HG02623 (cell line): Measurements from ENCODE around the gene COPE.

Source experiments
- ATAC-seq: cut with Tn5 transposase; IDR thresholded peaks from one replicate; pipeline ENCODE4 v1.9.1; 2021; ENCODE audit warnings: moderate library complexity; ENCODE audit not compliant: unreplicated experiment

COPE gene

DNA sequence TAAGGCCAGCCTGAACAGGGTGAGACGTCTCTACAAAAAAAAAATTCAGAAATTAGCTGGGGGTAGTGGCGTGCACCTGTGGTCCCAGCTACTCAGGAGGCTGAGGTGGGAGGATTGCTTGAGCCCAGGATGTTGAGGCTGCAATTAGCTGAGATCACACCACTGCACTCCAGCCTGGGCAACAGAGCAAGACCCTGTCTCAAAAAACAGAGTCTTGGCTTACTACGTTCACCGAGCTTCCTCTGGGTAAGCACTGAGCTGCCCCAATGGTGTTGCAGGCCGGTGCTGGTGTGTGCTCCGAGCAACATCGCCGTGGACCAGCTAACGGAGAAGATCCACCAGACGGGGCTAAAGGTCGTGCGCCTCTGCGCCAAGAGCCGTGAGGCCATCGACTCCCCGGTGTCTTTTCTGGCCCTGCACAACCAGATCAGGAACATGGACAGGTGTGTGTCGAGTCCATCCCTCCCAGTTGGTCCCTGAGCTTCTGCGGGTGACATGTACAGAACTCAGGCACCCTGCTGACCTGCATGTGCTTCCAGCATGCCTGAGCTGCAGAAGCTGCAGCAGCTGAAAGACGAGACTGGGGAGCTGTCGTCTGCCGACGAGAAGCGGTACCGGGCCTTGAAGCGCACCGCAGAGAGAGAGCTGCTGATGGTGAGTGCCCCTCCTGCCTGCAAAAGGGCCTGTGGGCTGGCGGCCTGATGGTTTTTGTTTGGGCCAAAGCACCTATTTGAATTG, 63.4 kb downstream of the COPE start:
- no peak for ATAC-seq

GRCh38 chr19:18854982-18855381, 64.2 kb downstream of the COPE start:
- no peak for ATAC-seq

DNA sequence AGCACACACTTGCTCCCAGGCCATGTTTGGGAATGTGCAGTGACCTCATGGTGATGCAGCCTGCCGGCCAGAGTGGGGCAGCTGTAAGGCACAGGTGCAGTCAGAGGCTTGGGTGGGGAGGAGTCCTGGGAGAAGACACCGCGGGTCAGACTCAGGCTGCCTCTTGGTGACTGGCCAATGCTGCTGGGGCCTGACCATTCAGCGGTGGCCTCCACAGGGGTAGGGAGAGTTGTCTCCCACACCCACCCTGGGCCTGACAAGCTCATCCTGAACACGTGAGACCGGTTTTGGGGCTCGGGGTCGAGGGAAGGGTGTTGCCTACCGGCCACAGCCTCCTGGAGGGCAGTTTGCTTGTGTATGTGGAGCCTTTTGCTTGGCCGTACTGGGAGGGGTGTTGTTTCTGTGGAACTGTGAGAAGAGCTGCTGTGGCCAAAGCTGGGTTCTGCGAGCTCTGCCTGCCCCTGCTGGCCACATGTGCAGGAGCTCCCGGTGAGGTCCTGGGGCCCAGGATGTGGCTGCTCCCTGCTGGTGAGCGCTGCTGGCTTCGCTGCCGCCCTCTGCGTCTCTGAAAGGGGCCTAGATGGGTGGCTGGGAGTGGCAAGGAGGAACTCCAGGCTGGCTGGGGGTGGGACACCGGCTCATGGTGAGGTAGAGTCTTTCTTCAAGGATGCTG, 65.3 kb downstream of the COPE start:
- no peak for ATAC-seq

DNA sequence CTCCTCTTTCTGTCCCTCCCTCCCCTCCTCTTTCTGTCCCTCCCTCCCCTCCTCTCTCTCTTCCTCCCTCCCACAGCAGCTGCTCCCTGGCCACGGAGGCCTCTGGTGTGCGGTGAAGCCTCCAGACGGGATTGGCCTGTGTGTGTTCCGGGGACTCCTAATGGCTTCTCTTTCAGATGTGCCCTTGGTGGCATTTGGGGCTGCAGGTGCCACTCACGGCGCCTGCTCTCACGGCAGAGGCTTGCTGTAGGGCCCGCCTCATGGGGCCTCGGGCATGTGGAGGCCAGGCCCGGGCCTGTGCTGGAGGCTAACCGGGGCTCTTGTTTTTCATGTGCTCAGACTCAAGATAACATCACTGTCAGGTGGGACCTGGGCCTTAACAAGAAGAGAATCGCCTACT, 66.5 kb downstream of the COPE start:
- no peak for ATAC-seq

GRCh38 chr19:18851673-18852325, 67.4 kb downstream of the COPE start:
- ATAC-seq = no peak

DNA sequence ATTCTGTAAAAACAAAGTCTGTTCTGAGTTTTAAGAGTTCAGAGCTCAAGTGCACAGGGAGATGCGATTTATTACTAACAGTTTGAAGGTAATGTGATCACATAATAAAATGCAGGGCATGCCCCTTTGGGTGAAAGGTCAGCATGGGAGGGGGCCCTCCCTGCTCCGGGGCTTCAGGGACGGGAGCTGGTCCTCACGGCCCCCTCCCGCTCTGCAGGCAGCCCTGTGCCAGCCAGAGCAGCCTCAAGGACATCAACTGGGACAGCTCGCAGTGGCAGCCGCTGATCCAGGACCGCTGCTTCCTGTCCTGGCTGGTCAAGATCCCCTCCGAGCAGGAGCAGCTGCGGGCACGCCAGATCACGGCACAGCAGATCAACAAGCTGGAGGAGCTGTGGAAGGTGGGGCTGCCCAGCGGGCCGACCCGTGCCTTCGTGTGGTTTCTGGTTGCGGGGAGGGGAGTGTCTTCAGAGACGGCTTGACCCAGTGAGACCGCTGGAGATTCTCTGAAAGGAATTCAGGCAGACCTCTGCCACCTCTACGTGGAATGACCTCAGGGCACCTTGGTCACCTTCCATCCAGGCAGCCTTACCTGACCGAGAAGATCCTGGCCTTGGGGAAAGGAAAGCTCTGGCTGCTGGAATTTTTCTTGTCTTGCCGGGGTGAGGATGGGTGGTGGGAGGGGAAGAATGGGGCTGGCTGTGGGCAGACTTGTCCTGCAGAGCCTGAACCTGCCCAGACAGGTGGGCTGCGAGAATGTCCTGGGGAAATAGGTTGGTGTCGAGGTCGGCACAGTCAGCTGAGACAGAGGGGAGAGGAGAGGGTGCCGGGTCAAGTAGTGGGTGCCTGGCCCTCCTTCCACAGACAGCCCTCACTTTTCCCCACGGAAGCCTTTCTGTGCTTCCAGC, 68.5 kb downstream of the COPE start:
- ATAC-seq = no peak

- no peak for ATAC-seq
Measured at GRCh38 chr19:18849838-18850400, 69.3 kb downstream of the COPE start.
